Erythroblast (primary cell): Measurements from ENCODE around the gene LRRC4B.

Source experiments
- GATA1 ChIP-seq: IDR thresholded peaks from 2 replicates; pipeline ENCODE4 v1.6.1; 2011; ENCODE audit warnings: low read depth, mild to moderate bottlenecking, control low read depth, low read length, moderate library complexity
- POLR2A ChIP-seq: IDR thresholded peaks from 2 replicates; pipeline ENCODE4 v1.6.1; 2011; ENCODE audit warnings: mild to moderate bottlenecking, low read length

DNA sequence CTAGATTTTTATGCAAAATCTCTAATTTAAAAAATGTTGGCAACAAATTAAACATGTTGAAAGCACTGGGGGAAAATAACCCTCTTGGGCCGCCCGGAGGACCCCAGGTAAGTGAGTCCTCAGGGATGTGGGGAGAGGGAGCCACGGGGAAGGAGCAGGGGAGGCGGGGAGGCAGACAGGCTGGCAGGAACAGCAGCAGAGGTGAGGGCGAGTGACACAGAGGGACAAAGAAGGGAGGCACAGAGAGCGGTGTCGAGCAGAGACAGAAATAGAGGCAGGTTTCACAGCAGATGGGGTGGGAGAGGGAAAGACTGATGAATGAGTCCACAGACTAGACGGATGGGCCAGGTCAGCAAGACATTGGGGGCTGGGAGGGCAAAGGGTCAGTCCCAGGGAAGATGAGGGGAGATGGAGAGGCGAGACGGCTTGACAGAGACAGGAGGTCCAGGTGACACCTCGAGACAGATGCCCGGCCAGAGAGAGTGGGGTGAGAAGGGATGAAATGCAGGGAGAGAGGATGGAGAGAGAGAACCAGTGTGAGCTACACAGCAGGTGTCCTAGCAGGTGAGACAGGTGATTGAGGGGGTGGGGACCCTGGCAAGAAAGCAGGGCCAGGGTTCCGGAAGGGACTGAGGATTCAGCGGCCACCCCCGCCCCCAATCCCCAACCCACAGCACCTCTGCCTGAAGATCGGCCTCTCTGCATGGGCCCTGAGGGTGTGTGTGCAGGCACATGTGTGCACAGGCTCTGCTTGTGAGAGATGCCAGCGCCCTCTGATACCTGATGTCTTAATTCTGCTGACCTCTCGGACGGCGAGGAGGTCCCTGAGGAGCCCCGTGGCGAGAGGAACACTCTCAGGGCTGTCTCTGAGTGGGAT is 3.8 kb downstream of the LRRC4B start:
- no peak for TF ChIP-seq POLR2A
- TF ChIP-seq GATA1 = no peak
